ENCODE results near the gene SMG9. TPM values are rescaled to one million over a fixed set of nuclear protein-coding genes. Genes with fewer than 3 reads are reported as not detected.
A peak's percentile ranks its signal among the peaks of the same experiment; 100 is the strongest.
"Not testable (repeated sequence)": the region's sequence is repeated elsewhere in the genome, so short reads cannot be mapped to it uniquely, and the experiment has no call there.

SMG9 gene
- total RNA-seq, 1 donor from 2014 or later: 86.6 TPM

GRCh38 chr19:43775299-43775890 lies 20.6 kb upstream of the SMG9 start:
- Mint-ChIP-seq H3K4me3 (peak overlapping the region; percentile 85), H3K4me1 (peaks cover 48% of the 10 kb centered on the region), H3K9me3 (peaks cover 3% of the 10 kb centered on the region), H3K36me3 (ENCODE audit: low read depth) (peaks cover 83% of the 10 kb centered on the region), H3K27ac (peak overlapping the region; percentile 78), H3K27me3 (no peaks in the 10 kb centered on the region)
- no peak for DNase-seq
- intact Hi-C loops (cut with micrococcal nuclease): no loop called here

- H3K9me3 Mint-ChIP-seq; DNase-seq; H3K27me3 Mint-ChIP-seq; intact Hi-C loops (cut with micrococcal nuclease); H3K4me3 Mint-ChIP-seq: not testable (repeated sequence)
- Mint-ChIP-seq H3K27ac (peak overlapping the region; percentile 6), H3K36me3 (ENCODE audit: low read depth) (peaks cover 87% of the 10 kb centered on the region), H3K4me1 (peaks cover 52% of the 10 kb centered on the region)
These were observed 20.1 kb upstream of the SMG9 start for GRCh38 chr19:43774940-43775258.

GRCh38 chr19:43774103-43774939 lies 19.6 kb upstream of the SMG9 start:
- no peak for DNase-seq
- Mint-ChIP-seq H3K4me3 (no peak overlapping the region), H3K9me3 (peaks cover 3% of the 10 kb centered on the region), H3K27ac (no peak overlapping the region), H3K36me3 (ENCODE audit: low read depth) (peaks cover 87% of the 10 kb centered on the region), H3K27me3 (no peaks in the 10 kb centered on the region), H3K4me1 (peaks cover 52% of the 10 kb centered on the region)
- intact Hi-C loops (cut with micrococcal nuclease): no loop called here

- no peak overlapping the region for H3K27ac Mint-ChIP-seq
- H3K4me1 Mint-ChIP-seq: peaks cover 52% of the 10 kb centered on the region
- peaks cover 3% of the 10 kb centered on the region for H3K9me3 Mint-ChIP-seq
- DNase-seq: no peak
- H3K36me3 Mint-ChIP-seq (ENCODE audit: low read depth): peaks cover 87% of the 10 kb centered on the region
- intact Hi-C loops (cut with micrococcal nuclease): no loop called here
- no peaks in the 10 kb centered on the region for H3K27me3 Mint-ChIP-seq
- no peak overlapping the region for H3K4me3 Mint-ChIP-seq
These were observed 19.0 kb upstream of the SMG9 start for GRCh38 chr19:43773725-43774102.

- Mint-ChIP-seq H3K36me3 (ENCODE audit: low read depth) (peaks cover 93% of the 10 kb centered on the region), H3K4me1 (peaks cover 63% of the 10 kb centered on the region), H3K27ac (peak overlapping the region; percentile 51), H3K4me3 (no peak overlapping the region), H3K27me3 (no peaks in the 10 kb centered on the region), H3K9me3 (no peaks in the 10 kb centered on the region)
- no peak for DNase-seq
- intact Hi-C loops (cut with micrococcal nuclease): loop anchor here (5.0 to 10.0 kb wide), 3 partner anchors 237 to 1308 kb away; partner anchors contain the start of genes GEMIN7, ZNF296 and ZNF575
These were observed 14.5 kb upstream of the SMG9 start for GRCh38 chr19:43769256-43769655.

- H3K36me3 Mint-ChIP-seq (ENCODE audit: low read depth): peaks cover 92% of the 10 kb centered on the region
These were observed 13.7 kb upstream of the SMG9 start for GRCh38 chr19:43768273-43769050.

GRCh38 chr19:43767818-43768217 lies 13.1 kb upstream of the SMG9 start:
- Mint-ChIP-seq H3K9me3 (no peaks in the 10 kb centered on the region), H3K4me1 (peaks cover 76% of the 10 kb centered on the region), H3K4me3 (no peak overlapping the region), H3K36me3 (ENCODE audit: low read depth) (peaks cover 92% of the 10 kb centered on the region), H3K27me3 (no peaks in the 10 kb centered on the region), H3K27ac (peak overlapping the region; percentile 88)
- no peak for DNase-seq
- intact Hi-C loops (cut with micrococcal nuclease): loop anchor here (5.0 to 10.0 kb wide), 3 partner anchors 236 to 1309 kb away; partner anchors contain the start of genes GEMIN7, ZNF296 and ZNF575

More at GRCh38 chr19:43768273-43769050, 13.7 kb upstream of the SMG9 start:
- no peak for DNase-seq
- Mint-ChIP-seq H3K27ac (peak overlapping the region; percentile 60), H3K4me3 (no peak overlapping the region), H3K4me1 (peaks cover 70% of the 10 kb centered on the region), H3K9me3 (no peaks in the 10 kb centered on the region), H3K27me3 (no peaks in the 10 kb centered on the region)
- intact Hi-C loops (cut with micrococcal nuclease): loop anchor here (5.0 to 10.0 kb wide), 3 partner anchors 236 to 1309 kb away; partner anchors contain the start of genes GEMIN7, ZNF296 and ZNF575

- Mint-ChIP-seq H3K4me3 (peak overlapping the region; percentile 71), H3K4me1 (peaks cover 81% of the 10 kb centered on the region), H3K27me3 (no peaks in the 10 kb centered on the region), H3K27ac (peak overlapping the region; percentile 88), H3K36me3 (ENCODE audit: low read depth) (peaks cover 91% of the 10 kb centered on the region), H3K9me3 (no peaks in the 10 kb centered on the region)
- DNase-seq: no peak
- intact Hi-C loops (cut with micrococcal nuclease): loop anchor here (5.0 to 10.0 kb wide), 3 partner anchors 235 to 1310 kb away; partner anchors contain the start of genes GEMIN7, ZNF296 and ZNF575
These were observed 12.6 kb upstream of the SMG9 start for GRCh38 chr19:43767316-43767715.

GRCh38 chr19:43766755-43767043 lies 11.9 kb upstream of the SMG9 start:
- intact Hi-C loops (cut with micrococcal nuclease): loop anchor here (5.0 to 10.0 kb wide), 3 partner anchors 234 to 1311 kb away; partner anchors contain the start of genes GEMIN7, ZNF296 and ZNF575

GRCh38 chr19:43765109-43765876 lies 10.5 kb upstream of the SMG9 start:
- H3K27ac Mint-ChIP-seq: peak overlapping the region; percentile 88

More at GRCh38 chr19:43766755-43767043, 11.9 kb upstream of the SMG9 start:
- H3K4me1 Mint-ChIP-seq: peaks cover 84% of the 10 kb centered on the region
- no peaks in the 10 kb centered on the region for H3K9me3 Mint-ChIP-seq
- DNase-seq: no peak
- peak overlapping the region; percentile 71 for H3K4me3 Mint-ChIP-seq
- H3K36me3 Mint-ChIP-seq (ENCODE audit: low read depth): peaks cover 89% of the 10 kb centered on the region
- peak overlapping the region; percentile 88 for H3K27ac Mint-ChIP-seq
- H3K27me3 Mint-ChIP-seq: no peaks in the 10 kb centered on the region

GRCh38 chr19:43764684-43765083 lies 9.9 kb upstream of the SMG9 start:
- not testable (repeated sequence) for DNase-seq, H3K27me3 Mint-ChIP-seq, H3K9me3 Mint-ChIP-seq
- intact Hi-C loops (cut with micrococcal nuclease): loop anchor here (1.0 to 10.0 kb wide), 6 partner anchors 10 to 1313 kb away; partner anchors contain the start of genes GEMIN7, SMG9, ZNF296 and ZNF575
- Mint-ChIP-seq H3K4me3 (peak overlapping the region; percentile 71), H3K4me1 (peaks cover 82% of the 10 kb centered on the region), H3K27ac (peak overlapping the region; percentile 88), H3K36me3 (ENCODE audit: low read depth) (peaks cover 73% of the 10 kb centered on the region)

More at GRCh38 chr19:43765109-43765876, 10.5 kb upstream of the SMG9 start:
- H3K36me3 Mint-ChIP-seq (ENCODE audit: low read depth): peaks cover 79% of the 10 kb centered on the region
- peaks cover 87% of the 10 kb centered on the region for H3K4me1 Mint-ChIP-seq
- no peaks in the 10 kb centered on the region for H3K9me3 Mint-ChIP-seq
- intact Hi-C loops (cut with micrococcal nuclease): loop anchor here (1.0 to 10.0 kb wide), 6 partner anchors 11 to 1312 kb away; partner anchors contain the start of genes GEMIN7, SMG9, ZNF296 and ZNF575
- H3K27me3 Mint-ChIP-seq: no peaks in the 10 kb centered on the region
- peak; percentile 93 for DNase-seq
- H3K4me3 Mint-ChIP-seq: peak overlapping the region; percentile 71

GRCh38 chr19:43763473-43763939 lies 8.7 kb upstream of the SMG9 start:
- no peaks in the 10 kb centered on the region for H3K9me3 Mint-ChIP-seq
- intact Hi-C loops (cut with micrococcal nuclease): loop anchor here (10.0 kb wide), 1 partner anchor 991 kb away; no protein-coding TSS in a partner anchor
- peaks cover 64% of the 10 kb centered on the region for H3K36me3 Mint-ChIP-seq (ENCODE audit: low read depth)
- peak overlapping the region; percentile 85 for H3K27ac Mint-ChIP-seq
- no peaks in the 10 kb centered on the region for H3K27me3 Mint-ChIP-seq
- H3K4me1 Mint-ChIP-seq: peaks cover 80% of the 10 kb centered on the region
- H3K4me3 Mint-ChIP-seq: peak overlapping the region; percentile 58
- DNase-seq: no peak

Measured in activated CD4-positive, alpha-beta T cell treated with anti-CD3 and anti-CD28 coated beads, Interleukin-2, amount 10 ng/mL, durations not matched to agents 24 days and 14 days (primary cell).